SK-N-SH (cell line): ENCODE data around the gene PCYOX1L. TPM values are rescaled to one million over a fixed set of nuclear protein-coding genes. Genes with fewer than 3 reads are reported as not detected.

Experiments
- CTCF ChIA-PET: fragments of 300-600, 350-600 bp; formaldehyde crosslinking; extraction: SDS; loops from one replicate; lab custom pipeline; 2021; lab: Yijun Ruan, JAX
- POLR2A ChIA-PET: fragments of 350-600 bp; sonication (Branson Sonifier 250); formaldehyde crosslinking; extraction: SDS; loops from one replicate; lab custom pipeline; 2020; ENCODE audit warnings: antibody characterized with exemption, inconsistent platforms; lab: Yijun Ruan, JAX
- DNase-seq: peaks from one replicate; pipeline ENCODE4 v3.0.0; 2012
- H2AFZ ChIP-seq: fragments of 200-600 bp; sonication (generic); 2 replicates; pipeline ENCODE4 v1.8.1; 2016; ENCODE audit warnings: antibody characterized with exemption, mild to moderate bottlenecking, low read depth
- H3F3A ChIP-seq: fragments of 200-600 bp; sonication (generic); replicated peaks from 2 replicates; pipeline ENCODE3; 2016; ENCODE audit warnings: antibody characterized with exemption, mild to moderate bottlenecking; ENCODE audit not compliant: insufficient read depth
- H3K27ac ChIP-seq, 2 experiments: fragments of 200-500 bp in 1 of 2; fragments of 200-600 bp in 1 of 2; sonication (Bioruptor generic) in 1 of 2; sonication (generic), shearing (Covaris generic) in 1 of 2; 2 replicates each; pipeline versions ENCODE4 v1.5.1 to v1.6.1; 2014 to 2016; ENCODE audit warnings: low read depth in 2 of 2, inconsistent platforms in 1 of 2, low read length in 1 of 2, mild to moderate bottlenecking in 1 of 2, mixed read lengths in 1 of 2
- H3K27me3 ChIP-seq: fragments of 200-600 bp; sonication (generic), shearing (Covaris generic); 2 replicates; pipeline ENCODE4 v1.6.1; 2016; ENCODE audit warnings: mixed run types; ENCODE audit not compliant: insufficient read depth
- H3K36me3 ChIP-seq, 2 experiments: fragments of 200-500 bp in 1 of 2; fragments of 200-600 bp in 1 of 2; sonication (Bioruptor generic) in 1 of 2; sonication (generic) in 1 of 2; replicated peaks in 1 of 2; 2 replicates each; pipeline versions ENCODE3 to v1.5.1; 2014 to 2016; ENCODE audit warnings: low read length in 1 of 2, mild to moderate bottlenecking in 1 of 2; ENCODE audit not compliant: insufficient read depth in 2 of 2, control insufficient read depth in 1 of 2
- H3K4me1 ChIP-seq, 2 experiments: fragments of 200-500 bp in 1 of 2; fragments of 200-600 bp in 1 of 2; sonication (Bioruptor generic) in 1 of 2; sonication (generic), shearing (Covaris generic) in 1 of 2; 2 replicates each; pipeline versions ENCODE4 v1.5.1 to v1.6.1; 2014 to 2016; ENCODE audit warnings: low read depth in 1 of 2, low read length in 1 of 2, mixed run types in 1 of 2; ENCODE audit not compliant: insufficient read depth in 2 of 2, control insufficient read depth in 1 of 2
- H3K4me2 ChIP-seq: fragments of 200-600 bp; sonication (generic), shearing (Covaris generic); 2 replicates; pipeline ENCODE4 v1.6.1; 2017; ENCODE audit warnings: mixed run types
- H3K4me3 ChIP-seq, 2 experiments: fragments of 200-500 bp in 1 of 2; fragments of 200-600 bp in 1 of 2; sonication (Bioruptor generic) in 1 of 2; sonication (generic), shearing (Covaris generic) in 1 of 2; 2 replicates each; pipeline versions ENCODE4 v1.5.1 to v1.8.1; 2014 to 2016; ENCODE audit warnings: low read depth in 2 of 2, inconsistent platforms in 1 of 2, low read length in 1 of 2, mild to moderate bottlenecking in 1 of 2, mixed read lengths in 1 of 2, moderate library complexity in 1 of 2
- H3K79me2 ChIP-seq: fragments of 200-600 bp; sonication (generic); 2 replicates; pipeline ENCODE4 v1.8.1; 2017; ENCODE audit warnings: mild to moderate bottlenecking; ENCODE audit not compliant: insufficient read depth
- H3K9ac ChIP-seq: fragments of 200-600 bp; sonication (generic); 2 replicates; pipeline ENCODE4 v1.6.1; 2017; ENCODE audit warnings: mixed run types
- H3K9me2 ChIP-seq: fragments of 200-600 bp; sonication (generic); 2 replicates; pipeline ENCODE4 v1.6.1; 2017; ENCODE audit warnings: mixed run types
- H3K9me3 ChIP-seq: fragments of 200-600 bp; sonication (generic); 2 replicates; pipeline ENCODE4 v1.6.1; 2017; ENCODE audit warnings: mixed run types, mild to moderate bottlenecking, moderate library complexity
- H4K20me1 ChIP-seq: fragments of 200-600 bp; sonication (generic); 2 replicates; pipeline ENCODE4 v1.6.1; 2017; ENCODE audit warnings: mild to moderate bottlenecking, mixed run types; ENCODE audit not compliant: insufficient read depth
- FOXM1 ChIP-seq: IDR thresholded peaks from 2 replicates; pipeline ENCODE4 v1.4.0; 2012; ENCODE audit warnings: low read depth, mild to moderate bottlenecking
- GABPA ChIP-seq: IDR thresholded peaks from 2 replicates; pipeline ENCODE4 v1.4.0; 2012; ENCODE audit warnings: low read depth, mild to moderate bottlenecking
- MXI1 ChIP-seq: IDR thresholded peaks from 2 replicates; pipeline ENCODE4 v1.6.1; 2012; ENCODE audit warnings: mild to moderate bottlenecking, low read depth, low read length, improper control_type of control experiment
- NFIC ChIP-seq: IDR thresholded peaks from 2 replicates; pipeline ENCODE4 v1.4.0; 2012; ENCODE audit warnings: borderline replicate concordance
- NRF1 ChIP-seq: IDR thresholded peaks from 2 replicates; pipeline ENCODE4 v1.6.1; 2012; ENCODE audit warnings: low read depth, mild to moderate bottlenecking, low read length
- WGBS: methylation state at CpG from one replicate; pipeline ENCODE4 v1.1.6; 2017; ENCODE audit warnings: low lambda C conversion rate; 5-methylcytosine and 5-hydroxymethylcytosine counted together
- polyA plus RNA-seq, 3 experiments: library from polyadenylated mRNA; depleted of rRNA; stranded (reverse); fragments of >200 nt; gene quantifications; 2 replicates each; pipeline ENCODE4 v1.2.3, GENCODE V29; 2012

The PCYOX1L gene
- polyA plus RNA-seq, 1 of the 3 experiments (the other 2 are of a cell fraction) = 17.5 TPM

GRCh38 chr5:149383399-149383798, 25.6 kb downstream of the PCYOX1L start:
- no peaks in the 10 kb centered on the region for H3K36me3 ChIP-seq
- POLR2A ChIA-PET = interaction anchor here (2.9 to 4.3 kb wide), 2 partner anchors 40 to 50 kb away, joined by 16 to 40 read pairs; no protein-coding TSS in a partner anchor
- peaks cover 0 to 51% of the 10 kb centered on the region in 2 experiments; a peak in 1 of 4 replicates for H3K4me1 ChIP-seq
- H3K9me2 ChIP-seq = no peaks in the 10 kb centered on the region
- H3K9ac ChIP-seq = no peak overlapping the region
- DNase-seq = no peak
- no peaks in the 10 kb centered on the region for H4K20me1 ChIP-seq
- H3F3A ChIP-seq = no peaks in the 10 kb centered on the region
- H3K9me3 ChIP-seq = no peaks in the 10 kb centered on the region
- CTCF ChIA-PET = interaction anchor here (1.3 to 41.4 kb wide), 4 partner anchors 14 to 179 kb away, joined by 4 to 1751 read pairs (median 94); no protein-coding TSS in a partner anchor
- 97% methylated on average over 6 of the region's 9 CpGs for WGBS
- peak overlapping the region in 1 of 2 experiments; percentile 11; a peak in 1 of 4 replicates for H3K27ac ChIP-seq
- no peak overlapping the region for H3K4me2 ChIP-seq
- no peak overlapping the region for H3K4me3 ChIP-seq
- no peak overlapping the region for H2AFZ ChIP-seq
- TF ChIP-seq NFIC = no peak
- no peak for TF ChIP-seq NRF1
- no peaks in the 10 kb centered on the region for H3K79me2 ChIP-seq
- no peaks in the 10 kb centered on the region for H3K27me3 ChIP-seq

GRCh38 chr5:149386166-149386565, 28.3 kb downstream of the PCYOX1L start:
- H4K20me1 ChIP-seq = no peaks in the 10 kb centered on the region
- no peak overlapping the region for H3K4me3 ChIP-seq
- H3K4me1 ChIP-seq = peaks cover 0 to 41% of the 10 kb centered on the region in 2 experiments; a peak in 1 of 4 replicates
- H3F3A ChIP-seq = no peaks in the 10 kb centered on the region
- H3K9me2 ChIP-seq = no peaks in the 10 kb centered on the region
- no peaks in the 10 kb centered on the region for H3K27me3 ChIP-seq
- H3K9me3 ChIP-seq = no peaks in the 10 kb centered on the region
- H3K9ac ChIP-seq = no peak overlapping the region
- no peaks in the 10 kb centered on the region for H3K36me3 ChIP-seq
- no peaks in the 10 kb centered on the region for H3K79me2 ChIP-seq
- POLR2A ChIA-PET = interaction anchor here (0.7 to 2.8 kb wide), 7 partner anchors 11 to 48 kb away, joined by 3 to 8 read pairs (median 3); no protein-coding TSS in a partner anchor
- no peak for DNase-seq
- CTCF ChIA-PET = interaction anchor here (0.8 to 41.4 kb wide), 3 partner anchors 17 to 179 kb away, joined by 3 to 1751 read pairs (median 173); no protein-coding TSS in a partner anchor
- H3K4me2 ChIP-seq = no peak overlapping the region
- 96% methylated on average over 3 of the region's 5 CpGs for WGBS
- no peak overlapping the region for H2AFZ ChIP-seq
- peak overlapping the region in 1 of 2 experiments; percentile 84; a peak in 1 of 4 replicates for H3K27ac ChIP-seq
- TF ChIP-seq MXI1 (no peak), FOXM1 (no peak), NFIC (no peak)

GRCh38 chr5:149387081-149387631, 29.3 kb downstream of the PCYOX1L start:
- no peak for DNase-seq
- ChIA-PET POLR2A (interaction anchor here (1.6 to 2.8 kb wide), 2 partner anchors 35 to 43 kb away, joined by 5 to 8 read pairs; no protein-coding TSS in a partner anchor), CTCF (interaction anchor here (10.0 to 41.4 kb wide), 2 partner anchors 18 to 36 kb away, joined by 173 to 1751 read pairs; no protein-coding TSS in a partner anchor)
- Histone ChIP-seq H4K20me1 (no peaks in the 10 kb centered on the region), H3K27me3 (no peaks in the 10 kb centered on the region), H2AFZ (no peak overlapping the region), H3K9me3 (no peaks in the 10 kb centered on the region), H3K36me3 (no peaks in the 10 kb centered on the region), H3K4me2 (no peak overlapping the region), H3K27ac (peak overlapping the region in 1 of 2 experiments; percentile 5; a peak in 2 of 4 replicates), H3K79me2 (no peaks in the 10 kb centered on the region), H3K9ac (no peak overlapping the region), H3K4me3 (no peak overlapping the region), H3K4me1 (peaks cover 0 to 32% of the 10 kb centered on the region in 2 experiments; a peak in 1 of 4 replicates), H3F3A (peaks cover 3% of the 10 kb centered on the region), H3K9me2 (no peaks in the 10 kb centered on the region)
- TF ChIP-seq FOXM1 (no peak), GABPA (no peak)
- 88% methylated on average over 9 of the region's 9 CpGs for WGBS
